IPS DF 6.9 (cell line): ENCODE data around the gene VWA2.
A peak's percentile ranks its signal among the peaks of the same experiment; 100 is the strongest.

Experiments
- DNase-seq: peaks from one replicate; pipeline ENCODE4 v3.0.0-alpha.2; 2013; ENCODE audit warnings: low read depth, low spot score
- H3K27ac ChIP-seq: one replicate; pipeline ENCODE4 v1.5.1; 2013; ENCODE audit warnings: low read length, control low read depth
- H3K27me3 ChIP-seq: 2 replicates; pipeline ENCODE4 v1.6.1; 2013; ENCODE audit warnings: mild to moderate bottlenecking, low read length; ENCODE audit not compliant: control insufficient read depth, insufficient read depth
- H3K36me3 ChIP-seq: 2 replicates; pipeline ENCODE4 v1.6.1; 2013; ENCODE audit warnings: low read length; ENCODE audit not compliant: control insufficient read depth, insufficient read depth
- H3K4me1 ChIP-seq: 2 replicates; pipeline ENCODE4 v1.6.1; 2013; ENCODE audit warnings: low read length; ENCODE audit not compliant: control insufficient read depth, insufficient read depth
- H3K4me3 ChIP-seq: 2 replicates; pipeline ENCODE4 v1.5.1; 2013; ENCODE audit warnings: mild to moderate bottlenecking, low read length
- H3K9me3 ChIP-seq: 2 replicates; pipeline ENCODE4 v1.6.1; 2013; ENCODE audit warnings: low read length, inconsistent platforms; ENCODE audit not compliant: control insufficient read depth, insufficient read depth
- WGBS: extraction: QIAGEN DNeasy Blood & Tissue Kit; methylation state at CpG from one replicate; pipeline ENCODE4 v1.1.7; 2013; ENCODE audit warnings: mixed read lengths, missing lambda C conversion rate; ENCODE audit not compliant: insufficient read length, insufficient coverage; 5-methylcytosine and 5-hydroxymethylcytosine counted together

VWA2 gene

GRCh38 chr10:114239117-114239993, at the start of gene VWA2:
Gene VWA2 (plus strand): TSS chr10:114239254. CDS start chr10:114248714, 9,460 bp downstream.
- DNase-seq, result peak; percentile 20
- H3K27ac ChIP-seq, result no peak within 1 kb of the TSS
- no peaks in the 10 kb centered on the region; the same call in 1 of the 2 replicates for H3K9me3 ChIP-seq
- H3K27me3 ChIP-seq, result peaks cover 4% of the 10 kb centered on the region; the same call in 1 of the 2 replicates
- H3K4me3 ChIP-seq, result peak within 1 kb of the TSS; percentile 51; the same call in 1 of the 2 replicates
- WGBS, result no CpG with 5 or more reads among the region's 79 CpGs
- no peaks in the 10 kb centered on the region for H3K36me3 ChIP-seq
- peaks cover 2% of the 10 kb centered on the region for H3K4me1 ChIP-seq

- Histone ChIP-seq H3K4me1 (no peaks in the 10 kb centered on the region), H3K27ac (no peak overlapping the region), H3K27me3 (no peaks in the 10 kb centered on the region), H3K4me3 (no peak overlapping the region), H3K9me3 (no peaks in the 10 kb centered on the region), H3K36me3 (no peaks in the 10 kb centered on the region)
- DNase-seq, result no peak
- no CpG with 5 or more reads among the region's 8 CpGs for WGBS
Measured at GRCh38 chr10:114189700-114190099, 49.4 kb upstream of the VWA2 start.

GRCh38 chr10:114195079-114195478, 44.0 kb upstream of the VWA2 start:
- Histone ChIP-seq H3K27ac (no peak overlapping the region), H3K9me3 (no peaks in the 10 kb centered on the region), H3K4me1 (no peaks in the 10 kb centered on the region), H3K4me3 (no peak overlapping the region), H3K36me3 (no peaks in the 10 kb centered on the region), H3K27me3 (no peaks in the 10 kb centered on the region)
- DNase-seq, result no peak
- WGBS, result no CpG with 5 or more reads among the region's 2 CpGs

- no peaks in the 10 kb centered on the region for H3K27me3 ChIP-seq
- WGBS, result no CpG with 5 or more reads among the region's 4 CpGs
Measured at GRCh38 chr10:114199239-114199638, 39.8 kb upstream of the VWA2 start.

GRCh38 chr10:114202812-114203211, 36.2 kb upstream of the VWA2 start:
- H3K4me3 ChIP-seq, result no peak overlapping the region
- no peaks in the 10 kb centered on the region for H3K9me3 ChIP-seq
- no peaks in the 10 kb centered on the region for H3K4me1 ChIP-seq
- no peak overlapping the region for H3K27ac ChIP-seq
- H3K27me3 ChIP-seq, result no peaks in the 10 kb centered on the region
- no CpG with 5 or more reads among the region's 3 CpGs for WGBS
- no peak for DNase-seq
- no peaks in the 10 kb centered on the region for H3K36me3 ChIP-seq

More at GRCh38 chr10:114199239-114199638, 39.8 kb upstream of the VWA2 start:
- no peak for DNase-seq
- Histone ChIP-seq H3K4me3 (no peak overlapping the region), H3K36me3 (no peaks in the 10 kb centered on the region), H3K9me3 (no peaks in the 10 kb centered on the region), H3K4me1 (no peaks in the 10 kb centered on the region), H3K27ac (no peak overlapping the region)

- H3K27me3 ChIP-seq, result no peaks in the 10 kb centered on the region
- DNase-seq, result no peak
- H3K36me3 ChIP-seq, result no peaks in the 10 kb centered on the region
- no peak overlapping the region for H3K27ac ChIP-seq
- no peak overlapping the region for H3K4me3 ChIP-seq
- no CpG with 5 or more reads among the region's 2 CpGs for WGBS
- no peaks in the 10 kb centered on the region for H3K4me1 ChIP-seq
- no peaks in the 10 kb centered on the region for H3K9me3 ChIP-seq
Measured at GRCh38 chr10:114206902-114207301, 32.2 kb upstream of the VWA2 start.

- H3K4me3 ChIP-seq, result no peak overlapping the region
- H3K4me1 ChIP-seq, result no peaks in the 10 kb centered on the region
- H3K27ac ChIP-seq, result no peak overlapping the region
- H3K36me3 ChIP-seq, result no peaks in the 10 kb centered on the region
- H3K27me3 ChIP-seq, result no peaks in the 10 kb centered on the region
- no peak for DNase-seq
- H3K9me3 ChIP-seq, result no peaks in the 10 kb centered on the region
- no CpG with 5 or more reads among the region's 1 CpG for WGBS
Measured at GRCh38 chr10:114207349-114207748, 31.7 kb upstream of the VWA2 start.

GRCh38 chr10:114208351-114208750, 30.7 kb upstream of the VWA2 start:
- Histone ChIP-seq H3K4me1 (no peaks in the 10 kb centered on the region), H3K27ac (no peak overlapping the region), H3K27me3 (no peaks in the 10 kb centered on the region), H3K4me3 (no peak overlapping the region), H3K36me3 (no peaks in the 10 kb centered on the region), H3K9me3 (no peaks in the 10 kb centered on the region)
- WGBS, result no CpG with 5 or more reads among the region's 2 CpGs
- DNase-seq, result peak; percentile 9

GRCh38 chr10:114212153-114212552, 26.9 kb upstream of the VWA2 start:
- Histone ChIP-seq H3K36me3 (no peaks in the 10 kb centered on the region), H3K9me3 (no peaks in the 10 kb centered on the region), H3K27ac (no peak overlapping the region), H3K4me3 (no peak overlapping the region), H3K4me1 (no peaks in the 10 kb centered on the region), H3K27me3 (no peaks in the 10 kb centered on the region)
- DNase-seq, result no peak
- no CpG with 5 or more reads among the region's 2 CpGs for WGBS

GRCh38 chr10:114215033-114215432, 24.0 kb upstream of the VWA2 start:
- no peaks in the 10 kb centered on the region for H3K36me3 ChIP-seq
- WGBS, result no CpG with 5 or more reads among the region's 1 CpG
- H3K9me3 ChIP-seq, result no peaks in the 10 kb centered on the region
- no peak overlapping the region for H3K27ac ChIP-seq
- H3K4me3 ChIP-seq, result no peak overlapping the region
- DNase-seq, result no peak
- H3K4me1 ChIP-seq, result no peaks in the 10 kb centered on the region
- H3K27me3 ChIP-seq, result no peaks in the 10 kb centered on the region

GRCh38 chr10:114220281-114220680, 18.8 kb upstream of the VWA2 start:
- Histone ChIP-seq H3K4me1 (no peaks in the 10 kb centered on the region), H3K9me3 (no peaks in the 10 kb centered on the region), H3K4me3 (no peak overlapping the region), H3K36me3 (no peaks in the 10 kb centered on the region), H3K27ac (no peak overlapping the region), H3K27me3 (no peaks in the 10 kb centered on the region)
- no CpG with 5 or more reads among the region's 2 CpGs for WGBS
- no peak for DNase-seq
